GM18499 (cell line): ENCODE data around the gene ASAH2B.
"Not testable (repeated sequence)": the region's sequence is repeated elsewhere in the genome, so short reads cannot be mapped to it uniquely, and the experiment has no call there.

Experiments used
- ATAC-seq: cut with Tn5 transposase; IDR thresholded peaks from one replicate; pipeline ENCODE4 v1.9.1; 2021; ENCODE audit warnings: moderate number of reproducible peaks; ENCODE audit not compliant: insufficient read depth, unreplicated experiment

Gene ASAH2B

DNA sequence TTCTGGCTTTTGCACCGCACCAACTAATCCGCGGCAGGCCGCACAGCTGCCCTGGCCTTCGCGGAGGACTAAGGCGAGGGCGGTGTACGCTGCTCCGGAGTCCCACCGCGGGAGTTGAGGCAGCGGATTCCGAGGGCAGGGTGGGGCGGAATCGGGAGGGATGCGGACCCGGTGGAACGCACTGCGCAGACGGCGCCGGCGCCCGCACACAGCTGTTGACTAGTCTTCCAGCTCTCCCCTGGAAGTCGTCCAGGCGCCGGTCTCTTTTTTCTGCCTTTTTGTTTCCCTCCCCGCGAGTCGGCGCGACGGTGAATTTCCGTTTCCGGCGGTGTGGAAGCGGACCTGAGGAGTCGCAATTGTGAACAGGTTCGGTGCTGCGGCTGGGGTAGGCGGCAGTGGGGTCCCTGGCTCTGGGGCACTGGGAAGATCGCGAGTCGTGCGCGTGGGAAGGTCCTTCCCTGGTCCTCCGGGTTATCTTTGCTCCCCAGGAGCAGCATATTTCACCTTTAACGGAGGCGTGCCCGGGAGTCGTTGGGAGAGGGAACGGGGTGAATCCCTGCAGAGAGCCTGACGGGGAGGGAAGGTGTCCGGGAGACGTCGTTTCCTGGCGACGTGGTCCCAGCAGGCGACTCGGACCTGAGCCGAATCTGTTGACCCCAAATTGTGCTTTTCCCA, at the start of gene ASAH2B:
ASAH2B (plus strand) TSS at position 319 of the 675 bp plus-strand sequence. CDS start 5,195 bp downstream, outside the sequence.
- peak; percentile 44 for ATAC-seq

DNA sequence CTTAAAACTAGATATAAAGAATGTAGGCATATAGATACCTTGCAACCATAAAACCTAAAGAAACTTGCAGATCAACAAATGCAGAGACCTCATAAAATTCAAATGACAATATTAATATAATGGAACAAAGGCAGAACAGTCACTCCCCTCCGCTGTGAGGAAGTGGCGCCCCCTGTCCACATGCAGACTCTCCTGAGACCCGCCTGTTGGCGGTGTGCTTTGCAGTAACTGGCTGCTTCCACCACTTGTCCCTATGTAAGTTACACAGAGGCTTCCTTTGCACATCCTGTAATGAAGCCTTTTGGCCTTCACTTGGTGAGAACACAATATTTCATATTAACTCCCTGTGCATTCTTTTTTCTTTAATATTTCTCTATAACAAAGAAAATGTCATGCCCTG, 41.9 kb upstream of the ASAH2B start:
- ATAC-seq = not testable (repeated sequence)

DNA sequence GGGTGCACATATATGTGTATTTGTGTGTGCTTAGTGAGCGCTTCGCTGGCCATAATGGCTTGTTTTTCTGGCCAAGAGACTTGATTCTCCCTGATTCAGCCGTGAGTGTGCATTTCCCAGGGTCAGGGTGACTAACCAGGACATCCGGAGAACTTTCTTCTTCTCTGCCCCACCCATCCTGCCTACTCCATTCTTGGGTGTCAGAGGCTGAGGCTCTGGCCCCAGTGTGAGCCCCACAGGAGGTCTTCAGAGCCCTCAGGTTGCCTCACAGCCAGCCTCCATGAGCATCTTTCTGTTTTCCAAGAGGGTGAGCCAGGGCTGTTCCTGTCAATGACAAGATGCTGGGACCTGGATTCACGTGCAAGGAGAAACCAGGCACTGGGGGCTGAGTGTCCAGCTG, 37.8 kb upstream of the ASAH2B start:
- ATAC-seq = not testable (repeated sequence)

DNA sequence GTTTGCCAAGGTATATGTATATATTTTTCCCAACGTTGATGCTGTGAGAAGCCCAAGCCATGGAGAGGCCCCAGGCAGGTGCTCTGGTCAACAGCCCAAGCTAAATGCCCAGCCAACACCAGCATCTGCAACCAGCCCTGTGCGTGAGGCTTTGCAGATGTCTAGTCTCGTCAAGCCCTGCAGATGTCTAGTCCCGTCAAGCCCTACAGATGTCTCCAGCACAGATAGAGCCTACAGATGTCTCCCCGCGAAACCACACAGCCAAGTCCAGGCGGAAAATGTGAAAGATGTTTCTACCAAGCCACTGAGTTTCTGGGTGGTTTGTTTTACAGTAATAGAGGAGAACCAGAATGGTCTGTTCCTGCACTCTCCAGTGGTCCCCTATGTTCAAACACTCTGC, 36.7 kb upstream of the ASAH2B start:
- not testable (repeated sequence) for ATAC-seq

DNA sequence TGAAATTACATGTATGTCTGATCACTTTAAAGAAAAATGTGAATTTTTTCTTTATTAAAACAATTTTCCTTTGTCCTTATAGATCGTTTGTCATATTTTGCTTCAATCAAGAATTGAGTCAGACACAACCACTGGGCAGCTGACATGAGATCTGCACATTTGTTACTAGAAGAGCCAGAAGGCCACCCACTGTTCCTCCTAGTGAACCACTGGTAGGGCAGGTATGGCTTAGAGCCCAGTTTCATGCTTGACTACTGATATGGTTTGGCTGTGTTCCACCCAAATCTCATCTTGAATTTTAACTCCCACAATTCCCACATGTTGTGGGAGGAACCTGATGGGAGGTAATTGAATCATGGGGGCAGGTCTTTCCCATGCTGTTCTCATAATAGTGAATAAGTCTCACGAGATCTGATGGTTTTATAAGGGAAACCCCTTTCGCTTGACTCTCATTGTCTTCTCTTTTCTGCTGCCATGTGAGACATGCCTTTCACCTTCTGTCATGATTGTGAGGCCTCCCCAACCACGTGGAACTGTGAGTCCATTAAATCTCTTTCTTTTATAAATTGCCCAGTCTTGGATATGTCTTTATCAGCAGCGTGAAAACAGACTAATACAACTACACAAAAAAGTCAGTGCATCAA, 35.2 kb upstream of the ASAH2B start:
- not testable (repeated sequence) for ATAC-seq

DNA sequence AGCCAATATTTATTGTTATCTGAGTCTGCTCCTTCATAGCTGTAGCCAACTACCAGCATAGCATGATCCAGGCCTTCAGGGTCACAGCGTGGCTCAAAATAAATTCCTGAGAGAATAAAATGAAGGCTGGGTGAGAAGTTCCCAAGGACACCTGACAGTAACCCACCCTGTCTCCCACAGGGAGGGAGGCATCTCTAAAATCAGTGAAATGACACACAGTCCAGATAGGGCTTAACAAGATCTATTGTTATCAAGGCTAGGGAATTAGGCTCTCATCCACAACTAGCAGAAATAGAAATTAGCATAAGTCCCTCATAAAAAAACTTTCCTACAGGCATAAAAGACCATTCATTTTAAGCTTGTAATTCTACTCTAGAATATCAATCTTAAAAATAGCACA, 33.7 kb upstream of the ASAH2B start:
- not testable (repeated sequence) for ATAC-seq

DNA sequence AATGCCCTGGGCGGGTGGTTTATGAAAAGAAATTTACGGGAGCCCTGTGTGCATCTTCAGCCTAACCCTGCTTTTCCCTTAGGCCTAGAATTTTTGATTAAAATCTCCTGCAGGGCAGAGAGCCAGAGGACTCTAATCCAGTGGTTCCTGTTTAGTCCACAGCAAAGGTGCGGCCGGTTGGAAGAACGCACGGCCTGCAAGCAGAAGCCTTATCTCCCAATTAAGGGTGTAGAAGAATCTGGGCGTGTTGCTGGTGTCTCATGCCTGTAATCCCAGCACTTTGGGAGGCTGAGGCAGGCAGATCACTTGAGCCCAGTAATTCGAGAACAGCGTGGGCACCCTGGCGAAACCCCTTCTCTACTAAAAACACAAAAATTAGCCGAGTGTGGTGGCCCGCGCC, 29.5 kb upstream of the ASAH2B start:
- not testable (repeated sequence) for ATAC-seq

DNA sequence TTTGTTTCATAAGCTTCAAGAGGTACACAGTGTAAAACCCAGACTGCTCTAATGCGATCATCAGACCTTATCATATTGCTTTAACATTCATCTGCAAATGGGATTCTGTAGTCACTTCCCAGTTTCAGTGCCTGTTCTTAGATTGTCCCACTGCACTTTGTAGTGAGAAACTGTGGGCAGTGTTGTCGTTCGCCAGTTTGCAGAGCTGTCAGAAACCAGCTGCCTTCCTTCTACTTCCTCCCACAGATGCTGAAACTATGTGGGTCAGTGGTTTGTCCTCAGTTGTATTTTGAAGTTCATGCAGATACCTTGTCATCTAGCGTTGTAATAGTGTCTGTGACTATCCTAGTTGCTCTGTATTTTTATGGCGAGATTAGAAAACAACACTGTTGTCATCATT, 15.9 kb upstream of the ASAH2B start:
- peak; percentile 64 for ATAC-seq

DNA sequence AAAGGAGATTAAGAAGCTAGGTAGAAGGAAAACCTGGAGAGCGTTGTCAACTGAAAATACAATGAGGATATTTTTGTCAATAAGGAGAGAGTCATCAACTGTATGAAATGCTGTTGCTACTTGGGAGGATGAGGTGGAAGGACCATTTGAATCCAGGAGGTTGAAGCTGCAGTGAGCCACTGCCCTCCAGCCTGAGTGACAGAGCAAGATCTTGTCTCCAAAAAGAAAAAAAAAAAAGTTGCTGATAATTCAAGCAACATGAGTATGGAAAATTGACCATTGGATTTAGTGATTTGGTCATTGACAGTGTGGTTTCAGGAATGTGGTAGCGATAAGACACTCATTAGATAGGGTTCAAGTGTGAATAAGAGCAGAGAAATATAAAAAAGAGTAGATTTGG, 11.6 kb upstream of the ASAH2B start:
- ATAC-seq = not testable (repeated sequence)

DNA sequence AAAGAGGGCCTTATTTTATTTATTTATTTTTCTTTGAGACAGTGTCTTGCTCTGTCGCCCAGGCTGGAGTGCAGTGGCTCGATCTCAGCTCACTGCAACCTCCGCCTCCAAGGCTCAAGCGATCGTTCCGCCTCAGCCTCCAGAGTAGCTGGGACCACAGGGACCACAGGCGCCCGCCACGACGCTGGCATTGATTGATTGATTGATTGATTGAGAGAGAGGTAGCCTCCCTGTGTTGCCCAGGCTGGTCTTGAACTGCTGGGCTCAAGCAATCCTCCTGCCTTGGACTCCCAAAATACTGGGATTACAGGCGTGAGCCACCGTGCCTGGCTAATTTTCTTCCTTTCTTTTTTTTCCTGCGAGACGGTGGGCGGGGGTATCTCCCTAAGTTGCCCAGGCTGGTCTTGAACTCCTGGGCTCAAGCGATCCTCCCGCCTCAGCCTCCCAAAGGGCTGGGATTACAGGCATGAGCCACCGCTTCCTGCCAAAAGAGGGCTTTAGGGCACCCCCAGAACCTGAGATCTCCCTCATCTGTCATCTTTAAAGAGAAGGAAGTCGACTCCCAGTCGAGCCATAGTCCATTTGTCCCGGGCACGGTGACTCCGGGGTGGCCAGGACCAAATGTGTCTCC, 634 bp upstream of the ASAH2B start:
- not testable (repeated sequence) for ATAC-seq

DNA sequence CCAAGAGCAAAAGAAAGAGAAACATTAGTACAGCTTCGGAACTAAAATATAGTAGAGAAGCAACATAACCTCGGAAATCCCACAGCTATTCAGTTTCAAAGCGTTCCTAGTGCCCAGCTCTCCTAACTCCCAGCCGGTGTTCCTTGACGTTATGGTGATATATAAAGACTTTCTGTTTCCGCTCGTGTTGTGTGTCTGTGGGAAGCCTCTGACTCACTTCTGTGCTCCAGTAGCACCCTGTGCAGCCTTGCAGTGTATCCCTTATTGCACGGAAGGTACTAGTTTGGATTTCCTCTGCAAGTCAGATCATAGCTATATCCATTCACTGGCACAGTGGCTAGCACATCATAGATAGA, 535 bp downstream of the ASAH2B start:
- ATAC-seq = peak; percentile 35

DNA sequence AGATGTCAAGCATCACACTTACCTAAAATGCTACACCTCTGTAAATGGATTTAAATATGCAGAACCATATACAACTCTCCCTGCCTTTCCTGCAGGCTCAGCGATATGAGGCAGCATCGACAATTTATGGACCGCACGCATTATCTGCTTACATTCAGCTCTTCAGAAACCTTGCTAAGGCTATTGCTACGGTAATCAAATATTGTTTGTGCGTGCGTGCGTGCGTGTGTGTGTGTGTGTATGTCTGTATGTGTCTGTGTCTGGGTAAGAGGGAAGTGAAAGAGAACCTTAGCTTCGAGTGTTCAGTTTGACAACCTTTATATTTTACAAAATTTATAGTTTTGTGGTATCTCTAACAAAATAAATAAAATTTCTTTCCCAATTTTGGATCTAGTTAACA, 3.1 kb downstream of the ASAH2B start:
- not testable (repeated sequence) for ATAC-seq

DNA sequence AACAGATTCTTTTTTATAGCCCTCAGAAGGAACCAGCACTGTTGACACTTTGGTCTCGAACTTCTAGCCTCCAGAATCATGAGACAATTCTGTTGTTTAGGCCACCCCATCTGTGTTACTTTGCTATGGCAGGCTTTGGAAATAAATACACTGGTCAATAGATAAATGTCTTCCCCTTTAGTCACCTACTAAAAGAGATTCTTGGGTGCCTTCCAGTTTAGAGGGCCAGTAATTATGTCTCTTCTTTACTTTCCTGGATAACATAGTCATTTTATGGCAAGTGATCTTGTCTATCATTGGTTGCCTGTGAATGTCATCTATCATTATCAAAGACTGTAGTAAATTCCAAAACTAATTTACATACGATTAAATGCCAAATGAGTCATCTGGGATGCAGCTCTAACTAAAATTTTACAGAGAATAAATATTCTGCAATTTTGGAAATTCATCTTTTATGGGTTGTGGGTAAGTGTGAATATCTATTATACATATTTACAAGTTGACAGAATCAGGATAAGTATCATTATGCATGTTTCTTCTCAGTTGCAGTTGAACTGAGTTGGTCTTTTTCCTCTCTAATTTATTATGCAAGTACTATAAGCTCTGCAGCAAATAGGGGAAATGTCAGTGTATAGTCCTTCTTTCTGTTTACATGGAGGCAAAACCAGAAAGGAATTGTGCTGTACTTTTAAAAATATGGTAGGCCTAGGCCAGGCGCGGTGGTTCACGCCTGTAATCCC, 27.2 kb downstream of the ASAH2B start:
- not testable (repeated sequence) for ATAC-seq

DNA sequence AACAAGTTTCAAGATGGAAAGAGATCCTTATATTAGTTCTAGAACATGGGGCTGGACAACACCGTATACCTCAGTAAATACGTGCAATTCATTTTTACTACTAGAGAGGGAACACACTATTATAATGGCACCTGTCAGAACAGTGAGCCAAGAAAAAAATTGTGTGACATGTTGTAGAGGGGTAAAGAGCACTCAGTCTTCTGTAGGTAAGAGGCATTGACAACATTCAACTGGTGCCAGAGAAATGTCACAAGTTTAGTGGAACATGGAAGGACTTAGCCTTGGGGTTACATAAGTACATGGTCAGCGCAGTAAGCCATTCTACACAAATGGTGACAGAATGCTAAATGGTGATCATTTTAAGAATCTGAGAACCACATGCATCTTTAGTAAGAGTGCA, 32.3 kb downstream of the ASAH2B start:
- ATAC-seq = not testable (repeated sequence)

DNA sequence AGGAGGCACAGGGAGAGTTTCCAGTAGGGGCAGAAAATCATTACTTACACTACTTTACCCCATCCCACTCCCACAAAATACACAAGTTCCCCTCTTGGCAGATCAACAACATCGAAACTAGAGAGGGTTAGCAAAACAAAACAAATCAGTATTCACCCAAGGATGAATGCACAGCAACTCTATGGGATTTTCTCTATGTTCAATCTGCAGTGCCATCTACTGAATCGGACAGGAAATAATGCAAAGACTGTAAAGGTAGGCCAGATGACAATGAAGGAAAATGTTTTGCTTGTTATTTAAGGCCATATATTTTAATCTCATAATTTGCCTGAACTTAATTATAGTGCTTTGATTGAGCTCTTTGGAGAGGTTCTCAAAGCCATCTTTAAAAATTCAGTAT, 35.1 kb downstream of the ASAH2B start:
- not testable (repeated sequence) for ATAC-seq

DNA sequence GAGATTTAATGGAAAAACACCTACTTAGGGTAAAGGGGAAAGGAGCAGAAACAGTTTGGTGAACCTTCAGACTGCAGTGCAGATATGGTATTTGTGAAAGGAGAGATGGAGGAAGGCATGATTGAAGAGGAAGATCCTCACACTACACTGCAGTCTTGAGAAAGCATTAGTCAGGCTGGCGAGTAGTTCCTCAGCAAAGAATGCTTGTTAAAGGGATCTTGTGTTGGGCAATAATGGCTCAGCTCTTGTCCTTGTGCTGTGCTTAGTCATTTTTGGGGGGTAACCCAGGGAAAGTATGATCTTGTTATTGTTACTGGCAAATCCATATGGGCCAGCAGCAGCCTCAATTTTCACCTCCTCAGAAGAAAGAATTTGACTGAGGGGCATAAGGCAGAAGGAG, 40.3 kb downstream of the ASAH2B start:
- ATAC-seq = not testable (repeated sequence)

DNA sequence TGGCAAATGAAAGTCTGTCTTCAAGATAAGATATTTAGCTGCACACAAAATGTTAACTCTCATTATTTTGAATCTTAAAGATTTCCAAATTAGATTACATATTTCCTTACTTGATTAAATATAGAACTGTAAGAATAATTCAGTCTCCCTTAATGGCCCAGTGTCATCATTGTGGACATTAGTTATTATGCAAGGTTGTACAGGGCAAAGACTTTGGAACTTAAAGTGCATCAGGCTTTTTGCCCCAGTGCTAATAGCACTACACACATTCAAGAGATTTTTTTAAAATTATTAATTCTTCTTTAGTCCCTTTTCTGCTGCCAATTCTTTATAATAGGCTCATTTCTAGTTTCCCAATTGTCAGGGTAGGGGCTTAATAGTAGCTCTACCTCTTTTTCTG, 42.3 kb downstream of the ASAH2B start:
- not testable (repeated sequence) for ATAC-seq

DNA sequence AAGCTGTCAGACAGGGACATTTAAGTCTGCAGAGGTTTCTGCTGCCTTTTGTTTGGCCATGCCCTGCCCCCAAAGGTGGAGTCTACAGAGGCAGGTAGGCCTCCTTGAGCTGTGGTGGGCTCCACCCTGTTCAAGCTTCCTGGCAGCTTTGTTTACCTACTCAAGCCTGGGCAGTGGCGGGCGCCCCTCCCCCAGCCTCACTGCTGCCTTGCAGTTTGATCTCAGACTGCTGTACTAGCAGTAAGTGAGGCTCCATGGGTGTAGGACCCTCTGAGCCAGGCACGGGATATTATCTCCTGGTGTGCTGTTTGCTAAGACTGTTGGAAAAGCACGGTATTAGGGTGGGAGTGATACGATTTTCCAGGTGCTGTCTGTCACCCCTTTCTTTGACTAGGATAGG, 48.2 kb downstream of the ASAH2B start:
- ATAC-seq = not testable (repeated sequence)

DNA sequence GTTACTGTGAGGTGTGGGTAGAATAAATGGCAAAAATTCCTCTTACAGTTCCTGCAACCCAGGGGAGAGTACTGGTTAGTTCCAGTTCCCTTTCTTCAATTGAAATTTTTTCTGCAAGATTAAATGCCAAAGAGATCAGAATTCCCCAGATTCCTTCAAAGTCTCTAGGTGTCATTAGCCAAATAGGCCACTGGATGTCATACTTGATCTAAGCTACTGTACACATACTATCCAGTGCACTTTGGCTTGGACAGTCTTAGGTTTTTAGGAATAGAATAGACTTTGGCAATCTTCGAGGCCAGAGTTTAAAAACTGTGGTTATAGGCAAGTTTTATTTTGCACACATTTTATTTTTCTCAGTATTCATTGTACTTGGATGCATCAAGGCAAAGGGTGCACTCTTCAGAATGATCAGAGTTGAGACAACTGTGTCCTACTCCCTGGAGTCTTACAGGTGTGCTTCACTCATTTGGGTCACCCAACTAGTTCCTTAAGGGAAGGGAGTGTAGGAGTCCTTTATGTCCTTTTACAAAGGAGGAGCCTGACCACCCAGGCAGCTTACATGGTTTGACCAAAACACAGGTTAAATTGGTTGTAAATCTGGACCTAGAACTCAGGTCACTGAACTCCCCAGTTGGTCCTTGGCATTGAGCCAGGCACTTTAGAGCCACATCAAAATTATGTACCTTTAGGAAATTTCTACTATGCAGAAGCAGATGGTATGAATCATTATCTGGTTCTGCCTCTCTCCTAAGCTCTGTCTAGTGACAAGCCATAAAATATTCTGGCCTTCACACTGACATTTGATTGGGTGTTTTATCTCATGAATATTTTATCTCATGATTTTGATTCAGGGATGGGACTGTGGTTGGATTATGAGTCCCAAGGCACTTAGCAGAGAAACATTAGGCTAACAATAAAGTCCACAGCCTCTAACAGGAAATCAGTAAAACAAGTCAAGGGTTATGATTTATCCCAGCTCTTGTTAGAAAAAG, 49.5 kb downstream of the ASAH2B start:
- ATAC-seq = no peak

DNA sequence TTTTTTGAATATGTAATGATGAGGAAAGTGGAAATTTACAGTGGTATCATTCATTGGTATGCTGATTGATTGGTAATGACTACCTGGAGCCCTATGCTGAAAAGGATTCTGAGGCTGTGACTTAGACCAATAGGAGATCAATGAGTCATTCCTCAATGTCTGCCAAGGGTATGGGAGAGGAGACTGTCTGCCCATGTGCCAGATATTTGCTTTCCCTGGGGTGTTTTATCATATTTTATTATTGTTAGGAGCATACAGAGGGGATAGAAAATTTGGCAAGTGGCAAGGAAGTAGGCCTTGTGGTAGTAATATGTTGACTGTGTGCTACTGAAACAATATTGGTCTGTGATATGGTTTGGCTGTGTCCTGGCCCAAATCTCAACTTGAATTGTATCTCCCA, 54.8 kb downstream of the ASAH2B start:
- ATAC-seq = no peak
